ENCODE measurements around the gene IL1RL1.

DNA sequence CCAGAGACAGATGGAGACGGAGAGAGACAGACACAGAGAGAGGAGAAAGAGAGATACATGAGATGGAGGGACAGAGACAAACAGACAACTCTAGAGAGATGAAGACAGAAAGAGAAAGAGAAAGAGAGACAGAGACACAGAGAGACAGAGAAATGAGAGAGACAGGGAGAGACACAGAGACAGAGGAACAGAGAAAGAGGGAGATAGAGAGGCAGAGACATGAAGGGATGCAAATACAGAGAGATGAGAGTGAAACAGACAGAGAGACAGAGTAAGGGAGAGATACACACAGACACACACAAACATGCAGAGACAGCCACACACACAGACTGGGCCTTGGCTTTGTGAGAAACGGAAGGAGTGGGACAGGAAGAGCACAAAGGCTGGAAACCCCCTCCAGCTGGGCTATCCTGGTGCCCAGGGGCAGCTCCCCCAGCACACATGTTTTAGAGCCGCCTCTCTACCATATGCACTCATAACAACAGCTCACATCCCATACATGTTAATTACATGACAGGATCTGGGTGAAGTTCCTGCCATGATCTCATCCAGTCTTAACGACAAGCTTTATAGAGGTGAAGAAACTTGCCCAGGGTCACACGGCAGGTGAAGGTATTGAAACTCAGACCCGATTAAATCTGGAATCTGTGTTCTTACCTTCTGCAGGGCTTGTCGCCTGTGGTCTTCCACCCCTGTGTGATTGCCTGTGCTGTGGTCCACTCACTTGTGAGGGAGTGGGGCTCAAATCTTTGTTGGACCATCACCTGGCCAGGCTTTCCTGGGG, 76.6 kb downstream of the IL1RL1 start:
- TF ChIP-seq, protein P1, sequence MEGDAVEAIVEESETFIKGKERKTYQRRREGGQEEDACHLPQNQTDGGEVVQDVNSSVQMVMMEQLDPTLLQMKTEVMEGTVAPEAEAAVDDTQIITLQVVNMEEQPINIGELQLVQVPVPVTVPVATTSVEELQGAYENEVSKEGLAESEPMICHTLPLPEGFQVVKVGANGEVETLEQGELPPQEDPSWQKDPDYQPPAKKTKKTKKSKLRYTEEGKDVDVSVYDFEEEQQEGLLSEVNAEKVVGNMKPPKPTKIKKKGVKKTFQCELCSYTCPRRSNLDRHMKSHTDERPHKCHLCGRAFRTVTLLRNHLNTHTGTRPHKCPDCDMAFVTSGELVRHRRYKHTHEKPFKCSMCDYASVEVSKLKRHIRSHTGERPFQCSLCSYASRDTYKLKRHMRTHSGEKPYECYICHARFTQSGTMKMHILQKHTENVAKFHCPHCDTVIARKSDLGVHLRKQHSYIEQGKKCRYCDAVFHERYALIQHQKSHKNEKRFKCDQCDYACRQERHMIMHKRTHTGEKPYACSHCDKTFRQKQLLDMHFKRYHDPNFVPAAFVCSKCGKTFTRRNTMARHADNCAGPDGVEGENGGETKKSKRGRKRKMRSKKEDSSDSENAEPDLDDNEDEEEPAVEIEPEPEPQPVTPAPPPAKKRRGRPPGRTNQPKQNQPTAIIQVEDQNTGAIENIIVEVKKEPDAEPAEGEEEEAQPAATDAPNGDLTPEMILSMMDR (IDR thresholded peaks at IDR 0.05): no peak
- no peak for TF ChIP-seq POLR2A (IDR thresholded peaks at IDR 0.05)

All from body of pancreas (tissue), 4 donors.